A673 (cell line): Measurements from ENCODE around the gene SRP72. TPM values are rescaled to one million over a fixed set of nuclear protein-coding genes. Genes with fewer than 3 reads are reported as not detected.

Experiments
- BruUV-seq: library from RNA; stranded (reverse); fragments of 400-500 nt; replicated peaks from 2 replicates; lab custom pipeline; 2021; lab: Mats Ljungman, UMichigan
- CTCF ChIA-PET: fragments of 300-600 bp; sonication (Branson Sonifier 250); formaldehyde crosslinking; loops from one replicate; lab custom pipeline; 2022; ENCODE audit warnings: antibody characterized with exemption; lab: Charles Lee
- POLR2A ChIA-PET: fragments of 300-600 bp; sonication (Branson Sonifier 250); formaldehyde crosslinking; loops from one replicate; lab custom pipeline; 2022; ENCODE audit warnings: antibody characterized with exemption; ENCODE audit not compliant: low non-redundant PET; lab: Charles Lee
- DNase-seq: peaks from one replicate; pipeline ENCODE4 v3.0.0-alpha.2; 2015; ENCODE audit warnings: low spot score
- H3K27ac ChIP-seq: fragments of 200-600 bp; sonication (generic); 2 replicates; pipeline ENCODE4 v1.5.1; 2016; ENCODE audit warnings: mixed run types, low read depth, mild to moderate bottlenecking, mixed read lengths, antibody characterized with exemption, low read length; ENCODE audit not compliant: poor library complexity, severe bottlenecking
- H3K27me3 ChIP-seq: fragments of 200-600 bp; sonication (generic); replicated peaks from 2 replicates; pipeline ENCODE4 v1.6.1; 2017; ENCODE audit warnings: mixed run types, low read depth, mild to moderate bottlenecking, mixed read lengths, antibody characterized with exemption, low read length; ENCODE audit not compliant: insufficient read depth, poor library complexity
- H3K36me3 ChIP-seq: fragments of 200-600 bp; sonication (generic); 2 replicates; pipeline ENCODE4 v1.6.1; 2016; ENCODE audit warnings: mixed run types, mild to moderate bottlenecking, mixed read lengths, antibody characterized with exemption, low read length; ENCODE audit not compliant: insufficient read depth, poor library complexity, severe bottlenecking
- H3K4me1 ChIP-seq: fragments of 200-600 bp; sonication (generic); 2 replicates; pipeline ENCODE4 v1.6.1; 2017; ENCODE audit warnings: mixed run types, mild to moderate bottlenecking, mixed read lengths, antibody characterized with exemption, low read length; ENCODE audit not compliant: insufficient read depth, poor library complexity, severe bottlenecking
- H3K4me3 ChIP-seq: fragments of 200-600 bp; sonication (generic); 2 replicates; pipeline ENCODE4 v1.5.1; 2016; ENCODE audit warnings: low read depth, mixed run types, mild to moderate bottlenecking, mixed read lengths, low read length; ENCODE audit not compliant: poor library complexity, severe bottlenecking
- H3K9me3 ChIP-seq: fragments of 200-600 bp; sonication (generic); 2 replicates; pipeline ENCODE4 v1.6.1; 2016; ENCODE audit warnings: mixed run types, low read depth, mild to moderate bottlenecking, mixed read lengths, antibody characterized with exemption, low read length; ENCODE audit not compliant: poor library complexity, severe bottlenecking
- CTCF ChIP-seq: fragments of 300-800, 200-600 bp; sonication (generic); conservative IDR thresholded peaks from 2 replicates; pipeline ENCODE4 v1.5.1; 2017; ENCODE audit warnings: low read depth, mild to moderate bottlenecking, antibody characterized with exemption, low read length, moderate library complexity, mixed read lengths
- EZH2 ChIP-seq: fragments of 200-600 bp; sonication (generic); IDR thresholded peaks from 2 replicates; pipeline ENCODE4 v1.6.1; 2017; ENCODE audit warnings: borderline replicate concordance, low read depth, mild to moderate bottlenecking, mixed read lengths, antibody characterized with exemption, low read length; ENCODE audit not compliant: poor library complexity, severe bottlenecking
- intact Hi-C: fragments of 100-400 bp; cut with micrococcal nuclease; formaldehyde crosslinking; loops from one replicate; pipeline ENCODE4 v1.10.0; 2022; ENCODE audit not compliant: unreplicated experiment
- total RNA-seq: library from RNA; stranded (reverse); gene quantifications from 2 replicates; pipeline ENCODE4 v1.2.3, GENCODE V29; 2021

Gene SRP72
- total RNA-seq, 1 experiment from 2014 or later: 82.9 TPM

DNA sequence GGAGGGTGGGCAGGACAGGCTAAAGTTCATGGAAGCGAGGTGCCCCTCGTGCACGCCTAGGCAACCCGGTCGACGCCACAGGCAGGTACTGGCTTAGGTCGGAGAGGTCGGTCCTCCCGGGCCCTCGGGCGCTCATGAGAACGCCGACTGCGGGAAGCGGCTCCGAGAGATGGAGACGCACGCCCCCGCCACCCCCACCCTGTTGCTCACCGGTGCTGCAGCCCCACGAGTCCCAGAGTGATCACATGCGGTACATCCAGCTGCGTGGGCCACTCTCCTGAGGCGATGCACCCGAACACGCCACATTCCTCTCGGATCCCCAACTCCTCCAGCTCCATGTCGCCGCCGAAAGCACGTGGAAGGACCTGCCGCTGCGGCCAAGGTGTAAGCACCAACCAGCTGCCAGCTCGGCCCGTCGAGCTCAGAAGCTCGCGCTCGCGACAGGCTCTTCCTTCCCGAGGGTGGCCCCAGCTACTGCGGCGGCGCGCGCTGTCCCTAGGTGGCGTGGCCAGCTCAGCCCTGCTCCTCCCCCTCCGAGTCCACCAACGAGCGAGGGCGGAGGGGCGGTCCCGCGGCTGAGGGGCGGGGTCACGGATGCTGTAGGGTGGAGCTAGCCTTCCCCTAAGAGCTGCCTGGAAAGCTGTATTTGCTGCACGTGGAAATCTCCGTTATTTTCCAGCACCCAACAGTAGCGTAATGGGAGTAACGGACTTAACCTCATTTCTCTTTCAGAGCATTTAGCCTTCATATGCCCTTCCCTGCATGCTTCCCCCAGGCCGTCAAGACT lies 32.1 kb upstream of the SRP72 start, which contains the start of gene PPAT:
Gene PPAT (minus strand): TSS at position 476 of the 787 bp plus-strand sequence. CDS start 138 bp downstream, at position 338.
- DNase-seq: peak; percentile 94
- Histone ChIP-seq H3K27ac (peak within 1 kb of the TSS; percentile 93), H3K4me3 (peak within 1 kb of the TSS; percentile 82), H3K36me3 (no peaks in the 10 kb centered on the region), H3K9me3 (no peaks in the 10 kb centered on the region), H3K4me1 (peaks cover 10% of the 10 kb centered on the region), H3K27me3 (no peaks in the 10 kb centered on the region)
- ChIA-PET CTCF (no interaction called here), POLR2A (interaction anchor here (0.5 kb wide), 1 partner anchor 1121 kb away, joined by 3 read pairs; no protein-coding TSS in a partner anchor)
- TF ChIP-seq EZH2 (no peak), CTCF (no peak)
- no TSS peak for BruUV-seq
- intact Hi-C loops: no loop called here

- H3K9me3 ChIP-seq: no peaks in the 10 kb centered on the region
- H3K27me3 ChIP-seq: no peaks in the 10 kb centered on the region
- peaks cover 22% of the 10 kb centered on the region for H3K36me3 ChIP-seq
- ChIA-PET POLR2A (no interaction called here), CTCF (no interaction called here)
- no peak overlapping the region for H3K27ac ChIP-seq
- H3K4me1 ChIP-seq: peaks cover 19% of the 10 kb centered on the region
- intact Hi-C loops: no loop called here
- DNase-seq: no peak
- H3K4me3 ChIP-seq: no peak overlapping the region
- TSS peak; percentile 1 for BruUV-seq
- no peak for TF ChIP-seq CTCF
- no peak for TF ChIP-seq EZH2
Measured at GRCh38 chr4:56438766-56439165, 28.7 kb upstream of the SRP72 start.

- peak; percentile 23 for DNase-seq
- TF ChIP-seq CTCF: no peak
- no peak for TF ChIP-seq EZH2
- H3K36me3 ChIP-seq: peaks cover 30% of the 10 kb centered on the region
- intact Hi-C loops: no loop called here
- BruUV-seq: no TSS peak
- H3K27me3 ChIP-seq: no peaks in the 10 kb centered on the region
- H3K9me3 ChIP-seq: no peaks in the 10 kb centered on the region
- ChIA-PET CTCF (no interaction called here), POLR2A (no interaction called here)
- H3K4me1 ChIP-seq: peaks cover 19% of the 10 kb centered on the region
- no peak overlapping the region for H3K27ac ChIP-seq
- no peak overlapping the region for H3K4me3 ChIP-seq
Measured at GRCh38 chr4:56440983-56441382, 26.4 kb upstream of the SRP72 start.
